IMR-90 (cell line): ENCODE measurements around the gene NUBP1. TPM values are rescaled to one million over a fixed set of nuclear protein-coding genes. Genes with fewer than 3 reads are reported as not detected.

Experiments used
- ATAC-seq: fragments of 200-7000 bp; cut with Tn5 transposase; 2 replicates; pipeline ENCODE4 v1.9.1; 2020; ENCODE audit warnings: low read depth, mild to moderate bottlenecking, moderate library complexity
- BruUV-seq: library from RNA; stranded (reverse); fragments of 400-500 nt; replicated peaks from 2 replicates; lab custom pipeline; 2021; lab: Mats Ljungman, UMichigan
- CTCF ChIA-PET: fragments of 300-600 bp; formaldehyde crosslinking; extraction: SDS; loops from one replicate; lab custom pipeline; 2021; ENCODE audit warnings: antibody characterized with exemption; lab: Yijun Ruan, JAX
- POLR2A ChIA-PET: fragments of 300-600 bp; sonication (Branson Sonifier 250); formaldehyde crosslinking; loops from one replicate; lab custom pipeline; 2022; ENCODE audit warnings: antibody characterized with exemption; ENCODE audit not compliant: unreplicated experiment; lab: Charles Lee
- DNase-seq: peaks from one replicate; pipeline ENCODE4 v3.0.0; 2013
- H2AFZ ChIP-seq: replicated peaks from 2 replicates; pipeline ENCODE3; 2013; ENCODE audit warnings: low read length, mild to moderate bottlenecking; ENCODE audit not compliant: poor library complexity
- H2AK5ac ChIP-seq: 2 replicates; pipeline ENCODE4 v1.6.1; 2013; ENCODE audit warnings: low read depth, low read length, inconsistent platforms
- H2AK9ac ChIP-seq: replicated peaks from 2 replicates; pipeline ENCODE3; 2013; ENCODE audit warnings: mild to moderate bottlenecking, low read depth, low read length, moderate library complexity; ENCODE audit not compliant: poor library complexity
- H2BK120ac ChIP-seq: 2 replicates; pipeline ENCODE4 v1.6.1; 2013; ENCODE audit warnings: low read depth, low read length, inconsistent platforms
- H2BK15ac ChIP-seq: 3 replicates; pipeline ENCODE4 v1.6.1; 2013; ENCODE audit warnings: low read depth, low read length, inconsistent platforms
- H2BK20ac ChIP-seq: 2 replicates; pipeline ENCODE4 v1.6.1; 2013; ENCODE audit warnings: low read depth, mild to moderate bottlenecking, inconsistent platforms, low read length, moderate library complexity
- H2BK5ac ChIP-seq: 2 replicates; pipeline ENCODE4 v1.6.1; 2013; ENCODE audit warnings: mild to moderate bottlenecking, low read depth, low read length, inconsistent platforms; ENCODE audit not compliant: poor library complexity, severe bottlenecking
- H3K14ac ChIP-seq: replicated peaks from 2 replicates; pipeline ENCODE4 v1.6.1; 2013; ENCODE audit warnings: low read depth, low read length, inconsistent platforms
- H3K18ac ChIP-seq: 2 replicates; pipeline ENCODE4 v1.6.1; 2013; ENCODE audit warnings: low read depth, low read length, control low read depth
- H3K23ac ChIP-seq: 2 replicates; pipeline ENCODE4 v1.6.1; 2013; ENCODE audit warnings: low read depth, low read length, inconsistent platforms
- H3K27ac ChIP-seq: 2 replicates; pipeline ENCODE4 v1.5.1; 2013; ENCODE audit warnings: mild to moderate bottlenecking, control low read depth, low read length; ENCODE audit not compliant: insufficient read depth
- H3K27me3 ChIP-seq: 2 replicates; pipeline ENCODE4 v1.6.1; 2013; ENCODE audit warnings: low read length; ENCODE audit not compliant: control insufficient read depth, insufficient read depth
- H3K36me3 ChIP-seq: 2 replicates; pipeline ENCODE4 v1.6.1; 2013; ENCODE audit warnings: low read length, mixed read lengths; ENCODE audit not compliant: control insufficient read depth, insufficient read depth
- H3K4ac ChIP-seq: 2 replicates; pipeline ENCODE4 v1.6.1; 2013; ENCODE audit warnings: low read depth, low read length, inconsistent platforms
- H3K4me1 ChIP-seq: 2 replicates; pipeline ENCODE4 v1.6.1; 2013; ENCODE audit warnings: low read length, mixed read lengths; ENCODE audit not compliant: control insufficient read depth, insufficient read depth
- H3K4me2 ChIP-seq: 2 replicates; pipeline ENCODE4 v1.6.1; 2013; ENCODE audit warnings: low read depth, mild to moderate bottlenecking, control low read depth, low read length, moderate library complexity
- H3K4me3 ChIP-seq: 2 replicates; pipeline ENCODE4 v1.5.1; 2013; ENCODE audit warnings: low read depth, mild to moderate bottlenecking, control low read depth, low read length, moderate library complexity; ENCODE audit not compliant: insufficient read depth
- H3K56ac ChIP-seq: 2 replicates; pipeline ENCODE4 v1.6.1; 2013; ENCODE audit warnings: low read length, inconsistent platforms; ENCODE audit not compliant: insufficient read depth; ENCODE audit errors: extremely low read depth
- H3K79me1 ChIP-seq, 2 experiments: 2 replicates each; pipeline ENCODE4 v1.6.1; 2013; ENCODE audit warnings: low read length in 2 of 2, inconsistent platforms in 1 of 2, low read depth in 1 of 2
- H3K9ac ChIP-seq: 2 replicates; pipeline ENCODE4 v1.6.1; 2013; ENCODE audit warnings: low read depth, low read length, control low read depth
- H3K9me1 ChIP-seq: 2 replicates; pipeline ENCODE4 v1.6.1; 2013; ENCODE audit warnings: low read length, inconsistent platforms; ENCODE audit not compliant: insufficient read depth
- H3K9me3 ChIP-seq: 2 replicates; pipeline ENCODE4 v1.6.1; 2013; ENCODE audit warnings: low read length; ENCODE audit not compliant: control insufficient read depth, insufficient read depth
- H4K20me1 ChIP-seq: 2 replicates; pipeline ENCODE4 v1.6.1; 2013; ENCODE audit warnings: low read length, inconsistent platforms; ENCODE audit not compliant: insufficient read depth
- H4K5ac ChIP-seq: 2 replicates; pipeline ENCODE4 v1.6.1; 2013; ENCODE audit warnings: mild to moderate bottlenecking, low read depth, low read length, control low read depth
- H4K8ac ChIP-seq, 2 experiments: 2 replicates each; pipeline ENCODE4 v1.6.1; 2013; ENCODE audit warnings: low read depth in 2 of 2, low read length in 2 of 2, control low read depth in 1 of 2, inconsistent platforms in 1 of 2
- H4K91ac ChIP-seq: 2 replicates; pipeline ENCODE4 v1.6.1; 2013; ENCODE audit warnings: low read depth, low read length, inconsistent platforms; ENCODE audit not compliant: insufficient read depth
- BHLHE40 ChIP-seq: fragments of 150-350 bp; IDR thresholded peaks from 2 replicates; pipeline ENCODE4 v1.6.1; 2016; ENCODE audit warnings: mild to moderate bottlenecking, low read depth, low read length
- CEBPB ChIP-seq: IDR thresholded peaks from 2 replicates; pipeline ENCODE4 v1.6.1; 2012; ENCODE audit warnings: low read depth, low read length, improper control_type of control experiment
- CHD1 ChIP-seq: IDR thresholded peaks from 2 replicates; pipeline ENCODE4 v1.6.1; 2012; ENCODE audit warnings: low read depth, low read length, improper control_type of control experiment
- FOS ChIP-seq: fragments of 150-350 bp; IDR thresholded peaks from 2 replicates; pipeline ENCODE4 v1.6.1; 2016; ENCODE audit warnings: low read depth, low read length
- MAFK ChIP-seq: IDR thresholded peaks from 2 replicates; pipeline ENCODE4 v1.6.1; 2012; ENCODE audit warnings: low read depth, low read length, improper control_type of control experiment
- MAZ ChIP-seq: IDR thresholded peaks from 2 replicates; pipeline ENCODE4 v1.6.1; 2012; ENCODE audit warnings: low read depth, mild to moderate bottlenecking, low read length, improper control_type of control experiment, moderate library complexity, borderline replicate concordance
- MXI1 ChIP-seq: IDR thresholded peaks from 2 replicates; pipeline ENCODE4 v1.6.1; 2012; ENCODE audit warnings: low read depth, mild to moderate bottlenecking, low read length, moderate library complexity, borderline replicate concordance
- NFE2L2 ChIP-seq: fragments of 150-350 bp; IDR thresholded peaks from 2 replicates; pipeline ENCODE4 v1.6.1; 2016; ENCODE audit warnings: low read depth, mild to moderate bottlenecking, low read length
- POLR2A ChIP-seq: IDR thresholded peaks from 2 replicates; pipeline ENCODE4 v1.6.1; 2012; ENCODE audit warnings: mild to moderate bottlenecking, low read depth, low read length
- RAD21 ChIP-seq: IDR thresholded peaks from 2 replicates; pipeline ENCODE4 v1.6.1; 2012; ENCODE audit warnings: low read length, improper control_type of control experiment
- RFX5 ChIP-seq: IDR thresholded peaks from 2 replicates; pipeline ENCODE4 v1.8.0; 2012; ENCODE audit warnings: low read depth, mild to moderate bottlenecking, low read length, moderate library complexity
- SMC3 ChIP-seq: fragments of 150-350 bp; IDR thresholded peaks from 2 replicates; pipeline ENCODE4 v1.6.1; 2016; ENCODE audit warnings: low read depth, mild to moderate bottlenecking, antibody characterized with exemption, low read length, moderate library complexity
- WGBS, 2 experiments: methylation state at CpG; one replicate each; pipeline versions ENCODE4 v1.1.5 to v1.1.7; 2013; ENCODE audit warnings: missing lambda C conversion rate in 2 of 2; ENCODE audit not compliant: insufficient read length in 1 of 2; ENCODE audit errors: extremely low coverage in 2 of 2; 5-methylcytosine and 5-hydroxymethylcytosine counted together
- dilution Hi-C: fragments of 300-500 bp; cut with HindIII; formaldehyde crosslinking; loops from one replicate; pipeline ENCODE4 v1.14.3; 2018; ENCODE audit warnings: low sequenced_read_pairs; ENCODE audit not compliant: unreplicated experiment
- in situ Hi-C: fragments of 300-500 bp; cut with MboI; formaldehyde crosslinking; loops from 3 replicates; pipeline ENCODE4 v1.14.3; 2019; ENCODE audit warnings: low sequenced_read_pairs, inconsistent platforms, mixed read lengths
- intact Hi-C: fragments of 100-400 bp; cut with micrococcal nuclease; formaldehyde crosslinking; loops from 2 replicates; pipeline ENCODE4 v1.10.0; 2022
- polyA plus RNA-seq, 3 experiments: library from polyadenylated mRNA; depleted of rRNA; stranded (reverse); fragments of >200 nt; gene quantifications; 2 replicates each; pipeline ENCODE4 v1.2.3, GENCODE V29; 2012; ENCODE audit warnings: low replicate concordance in 1 of 3
- total RNA-seq: library from RNA; depleted of rRNA; stranded (reverse); fragments of >200 nt; gene quantifications from 2 replicates; pipeline ENCODE4 v1.2.3, GENCODE V29; 2012
- TF ChIP-seq, protein P1 (sequence below): fragments of 150-350 bp; IDR thresholded peaks from 2 replicates; pipeline ENCODE4 v1.6.1; 2016; ENCODE audit warnings: low read depth, mild to moderate bottlenecking, low read length, moderate library complexity, borderline replicate concordance
- TF ChIP-seq, protein P2 (sequence below): fragments of 150-350 bp; IDR thresholded peaks from 2 replicates; pipeline ENCODE4 v1.6.1; 2017; ENCODE audit warnings: mild to moderate bottlenecking, antibody characterized with exemption, low read length, low read depth
- TF ChIP-seq, protein P3 (sequence below): conservative IDR thresholded peaks from 2 replicates; pipeline ENCODE4 v1.5.1; 2012; ENCODE audit warnings: mild to moderate bottlenecking, low read depth, low read length, improper control_type of control experiment

The NUBP1 gene
- total and polyA plus RNA-seq, 2 of the 4 experiments (the other 2 are of a cell fraction) = 28.0 to 31.5 TPM

DNA sequence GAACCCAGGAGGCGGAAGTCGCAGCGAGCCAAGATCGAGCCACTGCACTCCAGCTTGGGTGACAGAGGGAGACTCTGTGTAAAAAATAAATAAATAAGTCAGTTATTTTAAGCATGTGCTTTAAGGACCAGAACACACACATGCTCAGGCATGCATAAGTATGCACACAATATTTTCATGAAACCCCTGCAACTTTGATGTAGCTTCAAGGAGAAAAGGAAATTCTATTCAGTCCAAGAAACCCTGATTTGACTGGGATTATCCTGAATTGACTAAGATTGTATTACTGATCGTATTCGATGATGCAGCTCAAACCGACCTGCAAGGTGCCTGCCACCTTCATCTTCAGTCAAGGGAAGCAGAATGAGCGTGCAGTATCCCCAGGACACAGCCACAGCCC, 49.8 kb upstream of the NUBP1 start (continued):
- no peak for TF ChIP-seq MAZ

DNA sequence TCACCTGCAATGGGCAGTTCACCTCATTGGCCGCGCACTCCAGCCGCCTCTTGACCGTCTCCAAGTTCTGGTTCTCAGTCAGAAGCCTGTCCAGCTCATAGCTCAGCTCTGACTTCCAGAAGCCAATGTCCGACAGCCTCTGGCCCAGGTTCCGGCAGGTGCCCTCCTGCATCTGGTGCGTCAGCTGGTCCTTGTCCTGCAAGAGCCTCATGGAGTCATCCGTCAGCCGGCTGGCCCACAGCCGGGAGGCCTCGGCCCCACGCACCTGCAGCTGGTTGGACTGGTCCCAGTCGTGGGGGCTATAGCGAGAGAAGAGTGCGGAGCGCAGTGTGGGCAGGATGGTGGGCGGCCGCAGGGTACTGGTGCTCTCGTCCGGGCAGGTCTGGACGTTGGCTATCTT, 49.3 kb upstream of the NUBP1 start:
- H4K8ac ChIP-seq = no peak overlapping the region
- no peak overlapping the region for H2BK15ac ChIP-seq
- no peak overlapping the region for H2AK5ac ChIP-seq
- ATAC-seq = no peak
- no peak for DNase-seq
- intact Hi-C loops = no loop called here
- dilution Hi-C loops = no loop called here
- H3K9me1 ChIP-seq = no peaks in the 10 kb centered on the region
- H4K20me1 ChIP-seq = no peaks in the 10 kb centered on the region
- H3K56ac ChIP-seq = no peak overlapping the region
- H3K4me1 ChIP-seq = no peaks in the 10 kb centered on the region
- H3K9me3 ChIP-seq = no peaks in the 10 kb centered on the region
- H3K4ac ChIP-seq = no peak overlapping the region
- no peak overlapping the region for H3K14ac ChIP-seq
- WGBS, 2 experiments = 97% methylated on average over 6 of the region's 21 CpGs; no CpG with 5 or more reads in 1 of the 2 experiments
- H3K23ac ChIP-seq = no peak overlapping the region
- no peak overlapping the region for H4K91ac ChIP-seq
- ChIA-PET CTCF (no interaction called here), POLR2A (no interaction called here)
- no peaks in the 10 kb centered on the region for H3K27me3 ChIP-seq
- H3K18ac ChIP-seq = no peak overlapping the region
- H2AK9ac ChIP-seq = no peak overlapping the region
- no peak overlapping the region for H3K4me2 ChIP-seq
- no peaks in the 10 kb centered on the region for H3K36me3 ChIP-seq
- no peak overlapping the region for H3K4me3 ChIP-seq
- no peak overlapping the region for H4K5ac ChIP-seq
- BruUV-seq = no TSS peak
- in situ Hi-C loops = no loop called here
- no peak overlapping the region for H2BK120ac ChIP-seq
- H3K79me1 ChIP-seq = no peaks in the 10 kb centered on the region
- H3K9ac ChIP-seq = no peak overlapping the region
- H2BK5ac ChIP-seq = no peak overlapping the region
- no peak overlapping the region for H2AFZ ChIP-seq
- no peak overlapping the region for H2BK20ac ChIP-seq
- H3K27ac ChIP-seq = no peak overlapping the region
- TF ChIP-seq SMC3 (no peak), POLR2A (no peak), MXI1 (no peak), RFX5 (no peak), MAFK (no peak), CEBPB (no peak), RAD21 (no peak), NFE2L2 (no peak), CHD1 (no peak), BHLHE40 (no peak), MAZ (no peak), FOS (no peak)
- TF ChIP-seq, protein P1, sequence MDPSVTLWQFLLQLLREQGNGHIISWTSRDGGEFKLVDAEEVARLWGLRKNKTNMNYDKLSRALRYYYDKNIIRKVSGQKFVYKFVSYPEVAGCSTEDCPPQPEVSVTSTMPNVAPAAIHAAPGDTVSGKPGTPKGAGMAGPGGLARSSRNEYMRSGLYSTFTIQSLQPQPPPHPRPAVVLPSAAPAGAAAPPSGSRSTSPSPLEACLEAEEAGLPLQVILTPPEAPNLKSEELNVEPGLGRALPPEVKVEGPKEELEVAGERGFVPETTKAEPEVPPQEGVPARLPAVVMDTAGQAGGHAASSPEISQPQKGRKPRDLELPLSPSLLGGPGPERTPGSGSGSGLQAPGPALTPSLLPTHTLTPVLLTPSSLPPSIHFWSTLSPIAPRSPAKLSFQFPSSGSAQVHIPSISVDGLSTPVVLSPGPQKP = no peak
- TF ChIP-seq, protein P2, sequence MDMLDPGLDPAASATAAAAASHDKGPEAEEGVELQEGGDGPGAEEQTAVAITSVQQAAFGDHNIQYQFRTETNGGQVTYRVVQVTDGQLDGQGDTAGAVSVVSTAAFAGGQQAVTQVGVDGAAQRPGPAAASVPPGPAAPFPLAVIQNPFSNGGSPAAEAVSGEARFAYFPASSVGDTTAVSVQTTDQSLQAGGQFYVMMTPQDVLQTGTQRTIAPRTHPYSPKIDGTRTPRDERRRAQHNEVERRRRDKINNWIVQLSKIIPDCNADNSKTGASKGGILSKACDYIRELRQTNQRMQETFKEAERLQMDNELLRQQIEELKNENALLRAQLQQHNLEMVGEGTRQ = no peak
- TF ChIP-seq, protein P3, sequence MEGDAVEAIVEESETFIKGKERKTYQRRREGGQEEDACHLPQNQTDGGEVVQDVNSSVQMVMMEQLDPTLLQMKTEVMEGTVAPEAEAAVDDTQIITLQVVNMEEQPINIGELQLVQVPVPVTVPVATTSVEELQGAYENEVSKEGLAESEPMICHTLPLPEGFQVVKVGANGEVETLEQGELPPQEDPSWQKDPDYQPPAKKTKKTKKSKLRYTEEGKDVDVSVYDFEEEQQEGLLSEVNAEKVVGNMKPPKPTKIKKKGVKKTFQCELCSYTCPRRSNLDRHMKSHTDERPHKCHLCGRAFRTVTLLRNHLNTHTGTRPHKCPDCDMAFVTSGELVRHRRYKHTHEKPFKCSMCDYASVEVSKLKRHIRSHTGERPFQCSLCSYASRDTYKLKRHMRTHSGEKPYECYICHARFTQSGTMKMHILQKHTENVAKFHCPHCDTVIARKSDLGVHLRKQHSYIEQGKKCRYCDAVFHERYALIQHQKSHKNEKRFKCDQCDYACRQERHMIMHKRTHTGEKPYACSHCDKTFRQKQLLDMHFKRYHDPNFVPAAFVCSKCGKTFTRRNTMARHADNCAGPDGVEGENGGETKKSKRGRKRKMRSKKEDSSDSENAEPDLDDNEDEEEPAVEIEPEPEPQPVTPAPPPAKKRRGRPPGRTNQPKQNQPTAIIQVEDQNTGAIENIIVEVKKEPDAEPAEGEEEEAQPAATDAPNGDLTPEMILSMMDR = no peak
